ENCODE data around the gene DEPDC7.
"Not testable (repeated sequence)": the region's sequence is repeated elsewhere in the genome, so short reads cannot be mapped to it uniquely, and the experiment has no call there.

Gene DEPDC7

DNA sequence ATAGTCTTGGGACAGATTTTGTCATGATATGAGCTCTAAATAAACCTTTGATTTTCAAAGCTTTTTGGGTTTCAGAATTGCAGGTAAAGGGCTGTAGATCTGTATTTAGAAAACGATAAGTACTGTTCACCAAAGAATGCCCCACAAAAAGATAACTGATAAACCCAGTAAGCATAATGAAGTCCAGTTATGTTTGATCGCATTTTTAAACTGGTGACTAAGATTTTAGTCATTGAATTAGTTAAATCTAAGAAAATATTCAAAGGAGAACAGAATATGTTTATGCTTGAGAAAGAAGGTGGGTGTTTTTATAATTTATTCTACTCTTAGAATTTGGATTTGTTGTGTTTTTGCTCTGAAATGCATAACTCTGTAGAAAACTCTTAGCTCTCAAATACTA, 11.6 kb downstream of the DEPDC7 start:
- DNase-seq = no peak

- no peak for DNase-seq
Observed at GRCh38 chr11:33027846-33028536, 12.3 kb downstream of the DEPDC7 start.

GRCh38 chr11:33028537-33028914, 12.8 kb downstream of the DEPDC7 start:
- no peak for DNase-seq

DNA sequence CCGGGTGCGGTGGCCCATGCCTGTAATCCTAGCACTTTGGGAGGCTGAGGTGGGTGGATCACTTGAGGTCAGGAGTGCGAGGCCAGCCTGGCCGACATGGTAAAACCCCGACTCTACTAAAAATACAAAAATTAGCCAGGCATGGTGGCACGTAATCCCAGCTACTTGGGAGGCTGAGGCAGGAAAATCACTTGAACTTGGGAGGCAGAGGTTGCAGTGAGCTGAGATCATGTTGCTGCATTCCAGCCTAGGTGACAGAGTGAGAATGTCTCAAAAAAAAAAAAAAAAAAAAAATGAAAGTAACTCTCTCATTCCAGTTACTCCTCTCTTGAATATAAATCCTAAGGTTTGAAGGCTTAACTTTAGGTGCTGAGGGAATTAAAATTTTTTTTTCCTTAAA, 13.5 kb downstream of the DEPDC7 start:
- not testable (repeated sequence) for DNase-seq

- DNase-seq = no peak
Observed at GRCh38 chr11:33033493-33033892, 17.8 kb downstream of the DEPDC7 start.

DNA sequence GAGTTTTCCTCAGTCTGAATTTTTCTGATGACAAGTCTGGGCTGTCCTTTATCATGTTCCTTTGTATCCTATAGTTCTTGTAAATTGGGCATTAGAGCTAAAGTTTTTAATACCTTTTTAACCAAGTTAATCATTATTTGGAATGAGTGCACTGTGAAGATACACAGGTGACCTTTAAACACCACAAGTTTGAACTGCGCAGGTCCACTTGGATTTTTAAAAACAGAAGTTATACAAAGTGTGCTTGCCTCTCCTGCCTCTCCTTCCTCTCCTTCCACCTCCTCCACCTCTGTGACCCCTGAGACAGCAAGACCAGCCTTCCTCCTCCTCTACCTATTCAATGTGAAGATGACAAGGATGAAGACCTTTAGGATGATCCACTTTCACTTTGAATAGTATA, 19.3 kb downstream of the DEPDC7 start:
- no peak for DNase-seq

DNA sequence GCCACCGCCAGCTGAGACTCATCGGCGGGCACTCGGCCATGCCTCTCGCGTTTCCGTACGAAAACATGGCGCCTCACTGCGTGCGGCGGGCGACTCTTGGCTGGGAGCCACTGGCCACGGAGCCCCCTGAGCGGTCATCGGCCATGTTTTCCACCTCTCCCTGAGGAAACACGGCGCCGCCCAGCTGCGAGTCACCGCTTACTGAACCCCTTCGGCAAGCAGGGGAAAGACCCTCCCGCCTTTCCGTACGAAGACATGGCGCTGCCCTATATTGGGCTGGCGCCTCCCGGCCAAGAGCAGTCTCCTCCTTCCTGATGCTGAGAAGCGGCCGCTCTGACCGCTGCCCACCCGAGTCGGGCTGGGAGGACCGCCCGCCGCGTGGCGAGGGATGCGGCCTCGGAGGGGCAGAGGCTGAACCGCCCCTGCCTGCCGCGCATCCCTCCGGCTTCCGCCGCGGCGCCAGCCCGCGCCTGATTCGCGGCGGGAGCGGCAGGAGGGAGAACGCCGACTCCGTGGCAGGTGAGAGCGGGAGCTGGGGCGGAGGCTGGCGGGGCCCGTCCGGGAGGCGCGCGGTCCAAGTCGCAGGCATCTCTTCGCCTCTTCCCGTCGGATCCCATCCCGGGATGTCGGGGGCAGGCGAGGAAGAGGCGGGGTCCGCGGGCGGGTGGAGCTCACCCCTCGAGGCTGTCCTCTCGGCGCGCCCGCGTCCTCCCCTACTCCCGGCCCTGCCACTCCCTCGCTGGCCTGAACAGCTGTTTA, 23.8 kb downstream of the DEPDC7 start, which contains the start of gene TCP11L1:
Gene TCP11L1, plus strand, starts transcription at position 299 of the 759 bp plus-strand sequence. CDS start 4,202 bp downstream, outside the sequence.
- DNase-seq = peak; percentile 78 to 81

DNA sequence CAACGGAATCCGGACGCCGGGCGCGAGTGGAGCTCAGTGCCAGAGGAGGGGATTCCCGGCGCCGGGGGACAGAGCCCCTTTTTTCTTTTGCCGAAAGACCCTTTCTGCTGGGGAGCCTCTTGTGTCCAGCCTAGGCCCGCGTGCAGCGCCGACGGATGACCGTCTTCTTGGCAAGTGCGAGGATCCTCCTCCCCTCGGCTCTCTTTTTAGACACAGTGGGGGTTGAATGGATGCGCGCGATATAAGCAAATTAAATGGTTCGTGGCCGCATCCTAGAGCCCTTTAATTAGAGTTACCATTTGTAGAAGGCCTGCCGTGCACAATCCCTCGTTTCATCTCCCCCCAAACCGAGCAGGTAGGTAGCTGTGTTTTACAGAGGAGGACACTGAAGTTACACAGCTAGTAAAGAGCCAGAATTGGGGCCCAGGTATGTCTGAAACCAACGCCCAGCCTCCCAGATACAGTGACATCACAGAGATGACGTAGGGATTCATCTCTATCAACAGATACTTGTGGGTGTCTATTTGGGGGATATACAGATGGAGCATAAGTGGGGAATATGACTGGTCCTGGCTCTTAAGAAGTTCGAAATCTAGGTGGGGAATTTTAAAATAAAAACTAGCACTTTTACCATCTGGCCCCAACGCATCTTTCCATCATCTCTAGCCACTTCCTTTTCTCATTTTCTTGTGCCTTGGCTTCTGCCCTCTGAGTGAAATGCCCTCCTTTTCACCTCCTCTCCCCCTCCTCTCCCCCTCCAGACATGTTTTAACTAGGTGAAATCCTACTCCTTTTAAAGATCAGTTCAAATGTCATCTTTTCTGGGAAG, 24.6 kb downstream of the DEPDC7 start:
- DNase-seq = peak in 1 of 2 experiments; percentile 24

- DNase-seq = no peak
Observed at GRCh38 chr11:33040862-33041453, 25.3 kb downstream of the DEPDC7 start.

- DNase-seq = no peak
Observed at GRCh38 chr11:33043221-33043830, 27.6 kb downstream of the DEPDC7 start.

DNA sequence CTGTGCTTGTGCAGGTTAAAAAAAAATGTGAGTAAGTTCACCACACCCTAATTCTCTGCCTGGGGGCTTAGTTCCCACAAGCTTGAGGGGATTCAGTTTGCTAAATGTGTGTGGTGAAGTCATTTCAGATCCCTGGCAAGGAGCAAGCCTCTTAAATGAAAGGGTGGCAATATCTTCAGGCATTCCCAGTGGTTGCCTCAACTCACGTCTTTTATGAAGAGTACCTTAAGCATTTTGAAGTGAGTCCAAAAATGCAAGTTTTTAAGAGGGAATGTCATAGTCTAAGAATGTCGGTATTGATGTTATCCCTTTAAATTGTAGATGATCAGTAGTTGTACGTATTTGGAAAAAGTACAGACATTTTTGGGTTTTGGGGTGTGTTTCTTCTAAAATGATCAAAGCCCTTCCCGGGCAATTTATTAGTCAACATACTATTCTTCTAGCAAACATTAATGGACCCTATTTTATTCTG, 28.6 kb downstream of the DEPDC7 start:
- DNase-seq = no peak

DNA sequence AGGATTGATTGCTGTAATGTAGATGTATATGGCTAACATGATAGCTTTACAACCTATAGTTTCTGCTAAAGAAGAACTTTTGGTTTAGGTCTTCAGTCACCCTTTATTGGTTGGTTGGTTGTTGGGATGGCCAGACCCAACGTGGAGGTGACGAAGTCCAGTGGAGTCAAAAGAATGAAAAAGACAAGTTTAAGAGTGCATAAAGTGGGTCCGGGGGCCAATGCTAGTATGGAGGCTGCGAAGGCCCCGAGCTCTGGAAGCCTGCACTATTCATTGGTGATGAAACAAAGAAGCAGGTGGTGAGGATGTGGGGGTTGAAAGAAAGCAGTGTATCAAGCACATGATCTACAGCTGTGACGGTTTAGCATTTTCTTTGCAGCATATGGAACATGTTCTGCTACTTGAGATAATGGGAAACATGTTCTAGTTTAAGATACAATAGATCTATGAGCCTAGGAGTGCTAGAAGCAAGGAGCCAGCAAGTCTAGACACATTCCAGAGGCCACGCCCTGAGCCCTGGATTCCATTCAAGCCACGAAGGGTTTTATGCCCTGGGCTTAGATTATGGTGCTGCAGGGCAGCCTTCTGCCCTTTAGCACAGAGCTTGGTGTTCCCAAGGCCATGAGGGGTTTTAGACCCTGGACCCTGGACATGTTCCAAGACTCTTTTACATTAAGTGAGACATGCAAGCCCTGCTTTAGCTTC, 30.0 kb downstream of the DEPDC7 start:
- no peak for DNase-seq

DNA sequence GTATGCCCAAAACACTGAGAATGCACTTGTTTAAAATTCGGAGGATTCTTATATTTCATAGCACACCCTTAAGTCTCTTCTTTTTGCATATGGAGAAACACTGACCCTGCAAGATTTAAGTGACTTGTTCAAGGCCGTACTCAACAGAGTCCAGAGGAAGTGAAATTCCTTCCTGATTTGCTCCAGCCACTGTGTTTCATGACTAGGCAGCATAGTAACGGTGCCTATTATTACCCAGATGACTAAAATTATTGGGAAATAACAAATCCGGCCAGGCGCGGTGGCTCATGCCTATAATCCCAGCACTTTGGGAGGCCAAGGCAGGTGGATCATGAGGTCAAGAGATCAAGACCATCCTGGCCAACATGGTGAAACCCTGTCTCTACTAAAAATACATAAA, 33.0 kb downstream of the DEPDC7 start:
- not testable (repeated sequence) for DNase-seq

- DNase-seq = not testable (repeated sequence)
Observed at GRCh38 chr11:33049565-33050408, 34.1 kb downstream of the DEPDC7 start.

- DNase-seq = no peak
Observed at GRCh38 chr11:33052231-33052630, 36.6 kb downstream of the DEPDC7 start.

DNA sequence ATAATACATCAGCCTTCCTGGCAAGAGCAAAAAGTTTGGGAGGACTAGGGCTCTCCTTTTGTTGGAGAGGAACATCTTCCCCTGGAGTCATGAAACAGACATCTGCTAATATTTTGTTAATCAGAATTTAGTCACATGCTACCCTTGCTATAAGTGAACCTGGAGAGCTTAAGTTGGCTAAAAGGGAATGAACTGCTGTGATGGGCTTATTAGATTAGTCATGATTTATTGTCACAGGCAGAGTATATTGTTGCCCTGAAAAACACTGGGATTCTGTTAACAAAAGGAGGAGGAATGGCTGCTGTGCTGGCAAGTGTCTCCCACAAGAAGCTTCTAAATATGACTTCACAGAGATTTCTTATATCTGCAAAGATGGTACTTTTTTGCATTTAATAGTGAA, 39.7 kb downstream of the DEPDC7 start:
- DNase-seq = no peak

DNA sequence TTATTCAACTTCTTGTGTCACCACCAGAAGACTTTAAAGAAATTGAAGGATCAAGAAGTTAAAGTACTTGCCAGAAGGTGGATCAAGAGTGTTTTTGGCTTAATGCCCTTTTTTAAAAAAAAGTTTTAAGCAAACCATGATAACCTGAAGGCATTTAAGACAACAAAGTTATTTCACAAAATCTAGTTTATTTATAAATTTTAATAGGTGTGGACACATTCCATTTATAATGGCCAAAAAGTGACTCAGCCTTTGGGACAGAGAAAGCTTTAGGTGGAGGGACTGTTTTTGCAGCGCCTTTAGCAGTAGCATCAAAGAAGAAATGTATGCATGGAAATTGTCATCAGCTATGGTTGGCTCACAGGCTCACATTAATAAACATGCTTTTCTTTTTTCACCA, 41.6 kb downstream of the DEPDC7 start:
- DNase-seq = no peak

DNA sequence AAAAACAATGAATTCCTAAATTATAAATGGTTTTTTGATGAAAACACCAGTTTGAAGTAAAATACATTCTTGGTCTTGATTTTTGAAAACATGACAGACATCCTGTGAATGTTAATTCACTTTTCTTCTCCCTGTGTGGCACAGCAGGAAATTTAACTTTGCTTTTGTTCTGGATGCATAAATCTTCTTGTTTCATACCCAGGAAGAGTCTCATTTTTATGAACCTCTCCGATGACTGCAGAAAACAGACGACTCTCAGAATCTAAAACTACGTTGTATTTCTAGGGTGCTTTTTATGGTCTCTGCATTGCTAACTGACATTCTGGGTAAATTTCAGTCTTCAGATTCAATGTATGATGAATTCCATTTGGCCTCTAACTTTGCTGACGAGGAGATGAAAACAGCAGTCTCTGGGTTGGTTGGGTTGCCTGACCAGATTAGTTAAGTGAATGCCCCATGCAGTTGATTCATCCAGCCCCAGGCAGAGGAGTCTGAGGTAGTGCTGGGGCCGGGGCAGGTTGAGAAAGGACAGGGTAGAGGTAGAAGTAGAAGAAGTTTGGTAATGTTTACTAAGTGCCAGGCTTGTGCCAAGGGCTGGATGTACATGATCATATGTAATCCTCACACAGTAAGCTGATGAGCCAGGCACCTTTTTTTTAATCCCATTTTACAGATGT, 43.8 kb downstream of the DEPDC7 start:
- DNase-seq = no peak

- no peak for DNase-seq
Observed at GRCh38 chr11:33060271-33060670, 44.6 kb downstream of the DEPDC7 start.

- DNase-seq = no peak
Observed at GRCh38 chr11:33062137-33062536, 46.5 kb downstream of the DEPDC7 start.
